T-helper 17 cell (primary cell): Measurements from ENCODE around the gene RNF223. TPM values are rescaled to one million over a fixed set of nuclear protein-coding genes. Genes with fewer than 3 reads are reported as not detected.
"Not testable (repeated sequence)": the region's sequence is repeated elsewhere in the genome, so short reads cannot be mapped to it uniquely, and the experiment has no call there.

Experiments used
- ATAC-seq: fragments of 150-1000 bp; cut with Tn5 transposase; 2 replicates; pipeline ENCODE4 v1.10.0; 2021; ENCODE audit warnings: mild to moderate bottlenecking, moderate library complexity
- DNase-seq, 3 donors: peaks; one replicate each; pipeline versions ENCODE4 v3.0.0 to v3.0.0-alpha.2; 2020 to 2021
- H3K9me3 ChIP-seq: one replicate; pipeline ENCODE4 v1.7.0; 2013; ENCODE audit warnings: low read length, mild to moderate bottlenecking; ENCODE audit not compliant: control insufficient read depth, poor library complexity, severe bottlenecking
- H3K27ac Mint-ChIP-seq: one replicate; pipeline ENCODE4 v1.8.0; 2022; ENCODE audit warnings: mild to moderate bottlenecking, moderate library complexity, mixed read lengths
- H3K27me3 Mint-ChIP-seq: one replicate; pipeline ENCODE4 v1.8.0; 2022; ENCODE audit warnings: mixed read lengths
- H3K36me3 Mint-ChIP-seq: one replicate; pipeline ENCODE4 v1.8.0; 2022; ENCODE audit warnings: low read depth, mixed read lengths
- H3K4me1 Mint-ChIP-seq: one replicate; pipeline ENCODE4 v1.8.0; 2022; ENCODE audit warnings: mild to moderate bottlenecking, mixed read lengths
- H3K4me3 Mint-ChIP-seq: one replicate; pipeline ENCODE4 v1.8.0; 2022; ENCODE audit warnings: mild to moderate bottlenecking, moderate library complexity, mixed read lengths
- total RNA-seq, 4 donors: library from RNA in 2 of 4; stranded (reverse) in 2 of 4; gene quantifications; one replicate each; pipeline ENCODE4 v1.2.3 and lab custom pipeline; 2022 to 2026

The RNF223 gene
- total RNA-seq, 2 donors from 2014 or later = not detected

GRCh38 chr1:1098681-1099421, 24.7 kb upstream of the RNF223 start:
- DNase-seq = no peak
- ATAC-seq = peak; percentile 30
- Mint-ChIP-seq H3K4me3 (no peak overlapping the region), H3K4me1 (peaks cover 4% of the 10 kb centered on the region), H3K36me3 (no peaks in the 10 kb centered on the region), H3K27me3 (no peaks in the 10 kb centered on the region), H3K27ac (no peak overlapping the region)
- no peaks in the 10 kb centered on the region for H3K9me3 ChIP-seq

DNA sequence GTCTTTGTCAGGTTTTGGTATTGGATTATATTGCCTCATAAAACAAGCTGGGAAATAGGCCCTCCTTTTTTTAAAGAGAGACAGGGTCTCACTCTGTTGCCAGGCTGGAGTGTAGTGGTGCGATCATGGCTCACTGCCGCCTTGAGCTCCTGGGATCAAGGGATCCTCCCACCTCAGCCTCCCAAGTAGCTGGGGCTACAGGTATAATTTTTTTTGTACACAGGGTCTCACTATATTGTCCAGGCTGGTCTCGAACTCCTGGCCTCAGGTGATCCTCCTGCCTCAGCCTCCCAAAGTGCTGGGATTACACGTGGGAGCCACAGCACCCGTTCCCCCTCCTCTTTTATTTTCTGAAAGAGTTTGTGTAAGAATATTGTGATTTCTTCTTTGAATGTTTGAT, 22.0 kb upstream of the RNF223 start:
- not testable (repeated sequence) for H3K4me3 Mint-ChIP-seq, H3K27ac Mint-ChIP-seq, H3K27me3 Mint-ChIP-seq, H3K4me1 Mint-ChIP-seq, DNase-seq, ATAC-seq, H3K36me3 Mint-ChIP-seq, H3K9me3 ChIP-seq

DNA sequence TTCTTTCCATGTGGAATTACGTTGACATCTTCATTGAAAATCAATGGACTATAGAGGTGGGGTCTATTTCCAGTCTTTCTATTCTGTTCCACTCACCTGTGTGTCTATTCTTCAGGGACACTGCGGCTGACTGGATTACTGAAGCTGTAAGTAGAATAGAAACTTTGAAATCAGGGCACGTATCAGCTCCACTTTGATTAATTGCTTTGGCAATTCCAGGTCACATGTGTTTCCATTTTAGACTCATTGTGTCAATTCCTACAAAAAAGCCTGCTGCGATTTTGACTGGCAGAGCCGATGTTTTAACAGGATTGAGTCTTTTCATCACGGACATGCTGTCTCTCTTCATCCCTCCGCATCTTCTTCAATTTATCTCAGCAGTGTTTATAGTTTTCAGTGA, 20.9 kb upstream of the RNF223 start:
- no peaks in the 10 kb centered on the region for H3K27me3 Mint-ChIP-seq

DNA sequence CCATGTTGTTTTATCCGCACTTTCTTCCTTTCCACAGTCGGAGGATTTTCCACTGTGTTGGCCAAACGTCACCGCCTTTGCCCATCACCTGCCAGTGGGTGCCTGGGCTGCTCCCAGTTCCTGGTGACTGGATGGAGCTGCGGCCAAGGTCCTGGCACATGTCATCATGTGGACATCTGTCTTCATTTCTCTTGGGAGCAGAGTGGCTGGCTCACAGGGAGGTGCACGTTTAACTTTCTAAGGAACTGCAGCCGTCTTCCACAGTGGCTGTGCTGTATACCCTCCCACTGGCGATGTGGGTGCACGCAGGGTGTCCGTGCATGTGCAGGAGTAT, 19.5 kb upstream of the RNF223 start:
- Mint-ChIP-seq H3K4me3 (no peak overlapping the region), H3K36me3 (no peaks in the 10 kb centered on the region), H3K27me3 (no peaks in the 10 kb centered on the region), H3K27ac (no peak overlapping the region), H3K4me1 (peaks cover 6% of the 10 kb centered on the region)
- no peaks in the 10 kb centered on the region for H3K9me3 ChIP-seq
- DNase-seq (no peak), ATAC-seq (no peak)

More for the DNA sequence above, 20.9 kb upstream of the RNF223 start:
- Mint-ChIP-seq H3K36me3 (no peaks in the 10 kb centered on the region), H3K27ac (no peak overlapping the region), H3K4me3 (no peak overlapping the region), H3K4me1 (peaks cover 6% of the 10 kb centered on the region)
- no peaks in the 10 kb centered on the region for H3K9me3 ChIP-seq
- ATAC-seq (no peak), DNase-seq (no peak)

DNA sequence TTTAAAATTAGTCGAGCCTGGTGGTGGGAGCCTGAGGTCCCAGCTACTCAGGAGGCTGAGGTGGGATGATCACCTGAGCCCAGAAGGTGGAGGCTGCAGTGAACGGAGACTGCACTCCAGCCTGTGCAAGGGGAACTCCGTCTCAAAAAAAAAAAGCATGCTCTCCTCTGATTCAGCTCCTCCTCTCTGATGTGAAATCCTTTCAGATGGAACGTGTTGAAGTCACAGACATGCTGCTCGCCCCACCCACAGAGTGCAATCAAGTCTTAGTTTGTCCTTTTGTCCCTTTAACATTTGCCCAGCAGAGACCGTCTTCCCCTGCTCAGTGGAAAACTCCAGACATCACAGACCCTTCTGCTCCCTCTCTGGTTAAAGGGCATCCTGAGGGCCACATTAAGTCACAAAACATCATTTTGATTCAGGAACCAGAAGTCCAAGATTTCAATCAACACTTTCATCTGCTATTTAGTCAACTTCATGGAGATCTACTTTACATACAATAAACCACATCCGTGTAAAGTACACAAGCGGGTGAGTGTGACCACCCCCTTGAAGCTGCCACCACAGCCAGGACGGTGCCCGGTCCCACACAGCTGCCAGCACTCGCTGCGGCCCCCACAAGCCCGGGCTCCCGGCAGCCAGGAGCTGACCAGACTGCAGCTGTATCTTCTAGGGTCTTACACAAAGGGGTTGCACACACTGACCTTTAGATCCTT, 18.9 kb upstream of the RNF223 start:
- no peak for ATAC-seq
- Mint-ChIP-seq H3K27ac (no peak overlapping the region), H3K27me3 (no peaks in the 10 kb centered on the region), H3K36me3 (no peaks in the 10 kb centered on the region), H3K4me3 (no peak overlapping the region), H3K4me1 (peaks cover 6% of the 10 kb centered on the region)
- no peak for DNase-seq
- no peaks in the 10 kb centered on the region for H3K9me3 ChIP-seq

DNA sequence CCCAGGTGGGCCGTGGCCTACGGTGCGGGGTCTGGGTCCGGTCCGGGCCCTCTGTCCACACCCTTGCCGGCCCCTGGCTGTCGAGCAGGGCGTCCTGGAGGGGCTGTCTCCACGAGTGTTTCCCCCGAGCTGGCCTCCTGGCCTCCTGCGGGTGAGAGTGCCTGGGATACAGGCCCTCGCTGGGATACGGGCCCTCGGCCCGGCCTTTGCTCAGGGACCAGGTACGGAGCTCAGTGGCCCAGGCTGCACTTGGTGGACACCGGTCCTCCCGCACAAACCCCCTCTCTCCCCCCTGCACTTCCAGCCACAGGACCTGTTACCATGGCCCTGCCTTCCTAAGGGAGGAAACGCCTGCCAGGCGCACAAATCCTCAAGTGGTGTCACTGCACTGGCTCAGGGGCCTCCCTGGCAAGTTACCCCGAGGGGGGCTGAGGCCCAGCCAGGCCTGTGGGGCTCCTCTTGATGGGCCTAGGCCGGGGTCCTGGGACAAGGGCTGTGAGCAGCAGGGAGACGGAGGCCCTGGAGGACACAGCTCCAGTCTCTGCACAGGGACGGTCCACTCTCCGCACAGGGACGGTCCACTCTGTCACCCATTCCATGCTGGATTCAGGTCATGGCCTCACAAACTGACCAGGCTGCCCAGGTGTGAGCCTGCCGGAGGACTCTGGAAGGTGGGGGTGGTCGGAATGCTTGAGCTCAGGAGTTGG, 18.2 kb upstream of the RNF223 start:
- Mint-ChIP-seq H3K27ac (no peak overlapping the region), H3K36me3 (no peaks in the 10 kb centered on the region), H3K4me1 (peaks cover 6% of the 10 kb centered on the region), H3K4me3 (no peak overlapping the region), H3K27me3 (no peaks in the 10 kb centered on the region)
- ATAC-seq = no peak
- H3K9me3 ChIP-seq = no peaks in the 10 kb centered on the region
- DNase-seq = no peak

GRCh38 chr1:1091344-1092148, 17.4 kb upstream of the RNF223 start:
- peak; percentile 30 for ATAC-seq
- no peak overlapping the region for H3K27ac Mint-ChIP-seq
- no peak overlapping the region for H3K4me3 Mint-ChIP-seq
- H3K27me3 Mint-ChIP-seq = no peaks in the 10 kb centered on the region
- H3K4me1 Mint-ChIP-seq = peaks cover 6% of the 10 kb centered on the region
- no peak for DNase-seq
- no peaks in the 10 kb centered on the region for H3K36me3 Mint-ChIP-seq
- H3K9me3 ChIP-seq = no peaks in the 10 kb centered on the region

DNA sequence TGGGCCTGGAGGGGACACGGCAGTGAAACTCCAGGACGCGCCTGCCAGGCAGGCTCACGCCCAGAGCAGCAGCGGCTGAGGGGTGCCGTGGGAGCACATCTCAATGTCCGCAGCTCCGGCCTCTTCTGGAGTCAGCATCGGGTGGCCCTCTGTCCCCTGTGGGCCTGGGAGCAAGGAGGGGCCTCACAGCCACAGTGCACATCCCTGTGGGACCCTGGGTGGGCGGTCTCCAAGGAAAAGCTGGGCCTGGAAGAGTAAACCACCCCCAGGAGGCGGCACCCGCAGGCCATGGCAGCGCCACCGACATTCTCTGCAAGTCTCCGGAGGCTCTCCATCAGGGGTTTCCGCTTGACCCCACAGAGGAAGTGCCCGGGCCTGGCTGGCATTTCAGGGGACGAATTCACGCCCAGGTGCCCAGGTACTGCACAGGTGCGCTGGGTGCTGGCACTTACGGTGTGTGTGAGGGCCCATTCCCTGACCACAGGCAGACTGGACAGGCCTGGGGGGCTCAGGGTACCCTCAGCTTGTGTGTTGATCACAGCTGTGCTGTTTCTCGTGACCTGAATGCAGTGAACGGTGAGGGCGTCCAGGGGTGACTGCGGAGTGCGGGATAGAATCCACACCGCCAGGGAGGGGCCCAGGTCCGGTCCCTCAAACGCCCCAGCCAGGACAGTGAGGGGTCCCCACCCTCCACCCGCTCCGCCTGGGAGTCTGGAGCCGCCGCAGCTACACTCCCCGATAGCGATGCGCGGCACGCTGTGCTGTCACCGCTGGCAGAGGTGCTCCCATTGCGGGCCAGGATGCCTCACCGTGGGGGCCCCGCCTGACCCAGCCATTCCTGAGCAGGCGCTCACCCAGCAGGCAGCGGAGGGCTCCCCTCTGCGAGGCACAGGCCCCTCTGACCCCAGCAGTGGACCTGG, 16.6 kb upstream of the RNF223 start:
- H3K4me1 Mint-ChIP-seq = peaks cover 6% of the 10 kb centered on the region
- H3K36me3 Mint-ChIP-seq = no peaks in the 10 kb centered on the region
- DNase-seq (no peak), ATAC-seq (no peak)
- no peaks in the 10 kb centered on the region for H3K9me3 ChIP-seq
- no peaks in the 10 kb centered on the region for H3K27me3 Mint-ChIP-seq
- H3K4me3 Mint-ChIP-seq = no peak overlapping the region
- no peak overlapping the region for H3K27ac Mint-ChIP-seq

DNA sequence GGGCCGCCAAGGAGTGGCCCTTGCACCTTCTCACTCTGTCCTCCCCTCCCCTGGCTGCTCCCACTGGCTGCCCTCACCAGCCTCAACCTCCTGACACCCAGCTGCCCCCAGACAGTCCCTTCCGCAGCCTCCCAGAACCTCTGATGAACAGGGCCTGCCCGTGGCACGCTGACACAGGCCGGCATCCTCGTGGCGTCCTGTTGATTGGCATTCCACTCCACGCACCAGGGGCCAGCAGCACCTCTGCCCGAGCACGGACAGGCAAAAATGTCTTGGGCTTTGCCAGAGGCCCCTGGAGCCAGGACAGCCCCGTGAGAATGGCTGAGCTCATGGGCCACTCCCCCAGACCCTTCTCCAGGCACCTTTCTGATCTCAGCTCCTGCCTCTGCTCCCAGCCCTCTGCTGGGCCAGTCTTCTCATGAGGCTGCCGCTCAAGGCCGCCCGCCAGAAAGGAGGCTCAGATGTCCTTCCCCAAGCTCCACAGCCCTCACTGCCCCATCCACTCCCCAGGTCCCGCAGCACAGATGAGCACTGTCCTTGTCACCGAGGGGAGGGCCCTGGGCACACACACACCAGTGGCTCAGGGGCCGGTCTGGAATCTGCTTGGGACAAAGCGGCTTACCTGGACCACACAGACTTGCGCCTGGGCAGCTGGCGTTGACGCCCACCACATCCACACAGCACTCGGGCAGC, 15.8 kb upstream of the RNF223 start:
- Mint-ChIP-seq H3K27me3 (no peaks in the 10 kb centered on the region), H3K27ac (no peak overlapping the region), H3K4me1 (peaks cover 6% of the 10 kb centered on the region), H3K36me3 (no peaks in the 10 kb centered on the region), H3K4me3 (no peak overlapping the region)
- H3K9me3 ChIP-seq = no peaks in the 10 kb centered on the region
- DNase-seq = no peak
- ATAC-seq = no peak

GRCh38 chr1:1088801-1089680, 14.9 kb upstream of the RNF223 start:
- ATAC-seq (no peak), DNase-seq (no peak)
- Mint-ChIP-seq H3K27me3 (no peaks in the 10 kb centered on the region), H3K4me1 (peaks cover 6% of the 10 kb centered on the region), H3K27ac (no peak overlapping the region), H3K36me3 (no peaks in the 10 kb centered on the region), H3K4me3 (no peak overlapping the region)
- H3K9me3 ChIP-seq = no peaks in the 10 kb centered on the region

DNA sequence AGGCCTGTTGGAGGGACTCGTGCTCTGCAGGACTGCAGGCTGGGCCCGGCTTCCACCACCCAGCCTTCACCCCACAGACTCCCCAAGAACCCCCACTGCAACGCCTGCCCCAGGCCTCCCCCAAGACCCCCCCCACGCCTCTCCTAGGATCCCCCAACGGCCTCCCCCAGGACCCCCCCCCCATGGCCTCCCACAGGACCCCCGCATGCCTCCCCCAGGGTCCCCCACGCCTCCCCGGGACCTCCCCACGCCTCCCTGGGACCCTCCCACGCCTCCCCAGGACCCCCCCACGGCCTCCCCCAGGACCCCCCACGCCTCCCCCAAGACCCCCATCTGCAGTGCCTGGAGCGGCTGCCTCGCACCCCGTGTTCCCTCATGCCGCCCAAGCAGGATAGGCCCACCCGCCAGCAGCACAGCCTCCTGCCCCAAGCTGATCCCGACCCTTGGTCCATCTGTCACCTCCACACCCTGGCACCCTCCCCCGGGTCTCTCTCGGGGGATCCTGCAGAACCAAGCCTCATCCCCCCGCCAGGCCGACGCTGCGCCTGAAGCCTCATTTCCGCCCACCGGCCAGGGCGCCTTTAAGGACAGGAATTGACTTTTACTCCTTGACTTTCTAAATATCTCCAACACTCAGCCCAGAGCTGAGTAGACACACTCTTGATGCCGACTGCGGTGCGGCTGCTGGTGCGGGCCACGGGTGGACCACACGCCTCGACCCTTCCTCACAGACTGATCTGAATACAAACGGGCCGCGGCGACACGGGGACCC, 14.1 kb upstream of the RNF223 start:
- no peaks in the 10 kb centered on the region for H3K27me3 Mint-ChIP-seq
- DNase-seq (no peak), ATAC-seq (no peak)
- H3K4me3 Mint-ChIP-seq = no peak overlapping the region
- no peak overlapping the region for H3K27ac Mint-ChIP-seq
- H3K4me1 Mint-ChIP-seq = peaks cover 6% of the 10 kb centered on the region
- no peaks in the 10 kb centered on the region for H3K9me3 ChIP-seq
- H3K36me3 Mint-ChIP-seq = no peaks in the 10 kb centered on the region
